Effector memory CD8-positive, alpha-beta T cell (primary cell): ENCODE measurements around the gene MPST.

Experiments
- ATAC-seq: fragments of 150-1000 bp; cut with Tn5 transposase; replicated peaks from 2 replicates; pipeline ENCODE4 v1.10.0; 2021; ENCODE audit warnings: mild to moderate bottlenecking, moderate library complexity
- DNase-seq, 3 experiments: peaks; one replicate each; pipeline ENCODE4 v3.0.0; 2021
- H3K27ac Mint-ChIP-seq, 2 donors: one replicate each; pipeline ENCODE4 v1.8.0; 2022; ENCODE audit warnings: mild to moderate bottlenecking in 2 of 2, mixed read lengths in 2 of 2, moderate library complexity in 2 of 2
- H3K27me3 Mint-ChIP-seq, 2 donors: one replicate each; pipeline ENCODE4 v1.8.0; 2022; ENCODE audit warnings: mixed read lengths in 2 of 2
- H3K36me3 Mint-ChIP-seq: one replicate; pipeline ENCODE4 v1.8.0; 2022; ENCODE audit warnings: mild to moderate bottlenecking, moderate library complexity, mixed read lengths; ENCODE audit not compliant: insufficient read depth
- H3K4me1 Mint-ChIP-seq, 2 donors: one replicate each; pipeline ENCODE4 v1.8.0; 2022; ENCODE audit warnings: low read depth in 2 of 2, mixed read lengths in 2 of 2
- H3K4me3 Mint-ChIP-seq, 2 donors: one replicate each; pipeline ENCODE4 v1.8.0; 2022; ENCODE audit warnings: mild to moderate bottlenecking in 2 of 2, mixed read lengths in 2 of 2, moderate library complexity in 2 of 2
- H3K9me3 Mint-ChIP-seq, 2 donors: one replicate each; pipeline ENCODE4 v1.8.0; 2022; ENCODE audit warnings: mixed read lengths in 2 of 2

The MPST gene

GRCh38 chr22:37032535-37033460 lies 13.3 kb downstream of the MPST start:
- no peak for DNase-seq
- Mint-ChIP-seq H3K4me1 (no peaks in the 10 kb centered on the region), H3K9me3 (no peaks in the 10 kb centered on the region), H3K27me3 (peaks cover 27 to 28% of the 10 kb centered on the region in 2 donors), H3K27ac (no peak overlapping the region), H3K36me3 (peaks cover 4% of the 10 kb centered on the region), H3K4me3 (no peak overlapping the region)
- ATAC-seq = no peak

- Mint-ChIP-seq H3K36me3 (peaks cover 4% of the 10 kb centered on the region), H3K27ac (no peak overlapping the region), H3K27me3 (peaks cover 28 to 29% of the 10 kb centered on the region in 2 donors), H3K4me1 (no peaks in the 10 kb centered on the region), H3K4me3 (no peak overlapping the region), H3K9me3 (no peaks in the 10 kb centered on the region)
- DNase-seq (no peak), ATAC-seq (no peak)
Measured at GRCh38 chr22:37033605-37034430, 14.3 kb downstream of the MPST start.

- Mint-ChIP-seq H3K36me3 (peaks cover 4% of the 10 kb centered on the region), H3K9me3 (no peaks in the 10 kb centered on the region), H3K27ac (no peak overlapping the region), H3K4me1 (no peaks in the 10 kb centered on the region), H3K4me3 (no peak overlapping the region), H3K27me3 (peaks cover 28 to 55% of the 10 kb centered on the region in 2 donors)
- ATAC-seq (no peak), DNase-seq (no peak)
Measured at GRCh38 chr22:37036655-37037377, 17.3 kb downstream of the MPST start.

- no peak for ATAC-seq
- H3K27ac Mint-ChIP-seq = no peak overlapping the region
- no peak overlapping the region for H3K4me3 Mint-ChIP-seq
- no peak for DNase-seq
- H3K27me3 Mint-ChIP-seq = peaks cover 28 to 60% of the 10 kb centered on the region in 2 donors
- no peaks in the 10 kb centered on the region for H3K4me1 Mint-ChIP-seq
- H3K36me3 Mint-ChIP-seq = peaks cover 4% of the 10 kb centered on the region
- no peaks in the 10 kb centered on the region for H3K9me3 Mint-ChIP-seq
Measured at GRCh38 chr22:37037669-37038068, 18.1 kb downstream of the MPST start.

- DNase-seq (no peak), ATAC-seq (no peak)
- Mint-ChIP-seq H3K36me3 (peaks cover 4% of the 10 kb centered on the region), H3K4me3 (no peak overlapping the region), H3K9me3 (no peaks in the 10 kb centered on the region), H3K27me3 (peaks cover 28 to 65% of the 10 kb centered on the region in 2 donors), H3K4me1 (no peaks in the 10 kb centered on the region), H3K27ac (no peak overlapping the region)
Measured at GRCh38 chr22:37039466-37039865, 19.9 kb downstream of the MPST start.

- Mint-ChIP-seq H3K27ac (no peak overlapping the region), H3K4me3 (no peak overlapping the region), H3K9me3 (no peaks in the 10 kb centered on the region), H3K4me1 (no peaks in the 10 kb centered on the region), H3K27me3 (peaks cover 0 to 37% of the 10 kb centered on the region in 2 donors), H3K36me3 (no peaks in the 10 kb centered on the region)
- ATAC-seq (no peak), DNase-seq (no peak)
Measured at GRCh38 chr22:37043209-37043827, 23.8 kb downstream of the MPST start.

- no peak overlapping the region for H3K27ac Mint-ChIP-seq
- H3K4me1 Mint-ChIP-seq = no peaks in the 10 kb centered on the region
- DNase-seq (peak in 2 of 3 experiments; percentile 14 to 23), ATAC-seq (peak; percentile 66)
- no peaks in the 10 kb centered on the region for H3K9me3 Mint-ChIP-seq
- H3K27me3 Mint-ChIP-seq = peaks cover 0 to 37% of the 10 kb centered on the region in 2 donors
- no peaks in the 10 kb centered on the region for H3K36me3 Mint-ChIP-seq
- no peak overlapping the region for H3K4me3 Mint-ChIP-seq
Measured at GRCh38 chr22:37043828-37044538, 24.4 kb downstream of the MPST start.

GRCh38 chr22:37044634-37045625 lies 25.4 kb downstream of the MPST start:
- no peaks in the 10 kb centered on the region for H3K4me1 Mint-ChIP-seq
- no peak overlapping the region for H3K4me3 Mint-ChIP-seq
- peak; percentile 51 for ATAC-seq
- H3K36me3 Mint-ChIP-seq = no peaks in the 10 kb centered on the region
- no peak for DNase-seq
- peaks cover 0 to 28% of the 10 kb centered on the region in 2 donors for H3K27me3 Mint-ChIP-seq
- no peaks in the 10 kb centered on the region for H3K9me3 Mint-ChIP-seq
- no peak overlapping the region for H3K27ac Mint-ChIP-seq

GRCh38 chr22:37045958-37046357 lies 26.4 kb downstream of the MPST start:
- peaks cover 0 to 19% of the 10 kb centered on the region in 2 donors for H3K27me3 Mint-ChIP-seq
- no peak overlapping the region for H3K27ac Mint-ChIP-seq
- DNase-seq (no peak), ATAC-seq (no peak)
- H3K9me3 Mint-ChIP-seq = no peaks in the 10 kb centered on the region
- no peaks in the 10 kb centered on the region for H3K36me3 Mint-ChIP-seq
- no peak overlapping the region for H3K4me3 Mint-ChIP-seq
- H3K4me1 Mint-ChIP-seq = no peaks in the 10 kb centered on the region

GRCh38 chr22:37046589-37046988 lies 27.0 kb downstream of the MPST start:
- Mint-ChIP-seq H3K36me3 (no peaks in the 10 kb centered on the region), H3K27ac (no peak overlapping the region), H3K9me3 (no peaks in the 10 kb centered on the region), H3K4me1 (no peaks in the 10 kb centered on the region), H3K27me3 (peaks cover 0 to 13% of the 10 kb centered on the region in 2 donors), H3K4me3 (no peak overlapping the region)
- ATAC-seq = no peak
- no peak for DNase-seq

GRCh38 chr22:37047006-37047405 lies 27.5 kb downstream of the MPST start:
- no peaks in the 10 kb centered on the region for H3K36me3 Mint-ChIP-seq
- no peaks in the 10 kb centered on the region for H3K4me1 Mint-ChIP-seq
- DNase-seq (no peak), ATAC-seq (no peak)
- H3K4me3 Mint-ChIP-seq = no peak overlapping the region
- no peak overlapping the region for H3K27ac Mint-ChIP-seq
- H3K9me3 Mint-ChIP-seq = no peaks in the 10 kb centered on the region
- peaks cover 0 to 9% of the 10 kb centered on the region in 2 donors for H3K27me3 Mint-ChIP-seq
